ENCODE results near the gene GRAMD1C. TPM values are rescaled to one million over a fixed set of nuclear protein-coding genes. Genes with fewer than 3 reads are reported as not detected.

GRAMD1C gene
- total and polyA plus RNA-seq, 9 of the 15 experiments (the other 6 are each of a cell fraction or from before 2014, with no cell fraction given) = not detected

DNA sequence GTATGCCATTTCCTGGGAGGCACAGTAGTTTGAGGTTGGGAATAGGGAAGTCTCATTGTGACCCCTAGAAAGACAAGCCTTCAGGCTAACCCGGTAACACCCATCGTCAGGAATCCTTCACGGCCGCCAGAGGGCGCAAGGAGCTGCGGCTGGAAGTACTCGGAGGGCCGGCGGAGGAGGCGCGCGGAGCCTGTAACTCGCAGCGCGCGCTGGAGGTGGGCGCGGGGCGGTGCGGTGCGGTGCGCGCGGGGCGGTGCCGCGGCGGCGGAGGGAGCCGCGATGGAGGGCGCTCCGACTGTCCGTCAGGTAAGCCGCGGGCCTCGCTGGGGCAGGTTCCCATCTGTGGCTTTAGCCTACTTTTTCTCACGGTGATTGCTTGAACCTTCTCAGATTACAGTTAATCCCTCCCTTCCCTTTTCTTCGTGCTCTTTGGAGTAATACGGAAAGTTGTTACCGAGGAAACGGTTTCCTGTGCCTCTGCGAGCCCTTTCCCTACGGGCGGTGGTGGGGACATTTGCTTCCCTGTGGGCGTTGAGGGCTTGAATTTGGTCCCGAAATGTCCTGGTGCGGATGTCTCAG is at the start of gene GRAMD1C (continued):
- TF ChIP-seq, protein P1, sequence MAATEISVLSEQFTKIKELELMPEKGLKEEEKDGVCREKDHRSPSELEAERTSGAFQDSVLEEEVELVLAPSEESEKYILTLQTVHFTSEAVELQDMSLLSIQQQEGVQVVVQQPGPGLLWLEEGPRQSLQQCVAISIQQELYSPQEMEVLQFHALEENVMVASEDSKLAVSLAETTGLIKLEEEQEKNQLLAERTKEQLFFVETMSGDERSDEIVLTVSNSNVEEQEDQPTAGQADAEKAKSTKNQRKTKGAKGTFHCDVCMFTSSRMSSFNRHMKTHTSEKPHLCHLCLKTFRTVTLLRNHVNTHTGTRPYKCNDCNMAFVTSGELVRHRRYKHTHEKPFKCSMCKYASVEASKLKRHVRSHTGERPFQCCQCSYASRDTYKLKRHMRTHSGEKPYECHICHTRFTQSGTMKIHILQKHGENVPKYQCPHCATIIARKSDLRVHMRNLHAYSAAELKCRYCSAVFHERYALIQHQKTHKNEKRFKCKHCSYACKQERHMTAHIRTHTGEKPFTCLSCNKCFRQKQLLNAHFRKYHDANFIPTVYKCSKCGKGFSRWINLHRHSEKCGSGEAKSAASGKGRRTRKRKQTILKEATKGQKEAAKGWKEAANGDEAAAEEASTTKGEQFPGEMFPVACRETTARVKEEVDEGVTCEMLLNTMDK (IDR thresholded peaks at IDR 0.05; ENCODE audit: borderline replicate concordance, insufficient read depth, low read depth, low read length, poor library complexity, severe bottlenecking) = peak; percentile 42
- peak; percentile 60 for TF ChIP-seq ZFP36 (IDR thresholded peaks at IDR 0.05; ENCODE audit: low read depth, low read length, partially characterized antibody)
- TF ChIP-seq CTBP1 (IDR thresholded peaks at IDR 0.05; ENCODE audit: borderline replicate concordance) = peak; percentile 95
- peak; percentile 75; the same call in 1 of the 2 replicates for TF ChIP-seq RB1 (IDR thresholded peaks at IDR 0.05; ENCODE audit: low read depth)
- TF ChIP-seq, protein P2, sequence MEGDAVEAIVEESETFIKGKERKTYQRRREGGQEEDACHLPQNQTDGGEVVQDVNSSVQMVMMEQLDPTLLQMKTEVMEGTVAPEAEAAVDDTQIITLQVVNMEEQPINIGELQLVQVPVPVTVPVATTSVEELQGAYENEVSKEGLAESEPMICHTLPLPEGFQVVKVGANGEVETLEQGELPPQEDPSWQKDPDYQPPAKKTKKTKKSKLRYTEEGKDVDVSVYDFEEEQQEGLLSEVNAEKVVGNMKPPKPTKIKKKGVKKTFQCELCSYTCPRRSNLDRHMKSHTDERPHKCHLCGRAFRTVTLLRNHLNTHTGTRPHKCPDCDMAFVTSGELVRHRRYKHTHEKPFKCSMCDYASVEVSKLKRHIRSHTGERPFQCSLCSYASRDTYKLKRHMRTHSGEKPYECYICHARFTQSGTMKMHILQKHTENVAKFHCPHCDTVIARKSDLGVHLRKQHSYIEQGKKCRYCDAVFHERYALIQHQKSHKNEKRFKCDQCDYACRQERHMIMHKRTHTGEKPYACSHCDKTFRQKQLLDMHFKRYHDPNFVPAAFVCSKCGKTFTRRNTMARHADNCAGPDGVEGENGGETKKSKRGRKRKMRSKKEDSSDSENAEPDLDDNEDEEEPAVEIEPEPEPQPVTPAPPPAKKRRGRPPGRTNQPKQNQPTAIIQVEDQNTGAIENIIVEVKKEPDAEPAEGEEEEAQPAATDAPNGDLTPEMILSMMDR (IDR thresholded peaks at IDR 0.05 in 2 of 3, conservative IDR thresholded peaks at IDR 0.05 in 1 of 3; ENCODE audit: insufficient read depth in 2 of 3, low read depth in 1 of 3, low read length in 3 of 3) = peak; percentile 63 to 83 (median 75)
- TF ChIP-seq CREM (IDR thresholded peaks at IDR 0.05; ENCODE audit: low read depth) = peak; percentile 41; the same call in 1 of the 2 replicates
- peak; percentile 19 to 61; a peak in 2 of 4 replicates for TF ChIP-seq RAD21 (CRISPR knock-in tag; conservative IDR thresholded peaks at IDR 0.05 in 1 of 2, IDR thresholded peaks at IDR 0.05 in 1 of 2)
- TF ChIP-seq, protein P3, sequence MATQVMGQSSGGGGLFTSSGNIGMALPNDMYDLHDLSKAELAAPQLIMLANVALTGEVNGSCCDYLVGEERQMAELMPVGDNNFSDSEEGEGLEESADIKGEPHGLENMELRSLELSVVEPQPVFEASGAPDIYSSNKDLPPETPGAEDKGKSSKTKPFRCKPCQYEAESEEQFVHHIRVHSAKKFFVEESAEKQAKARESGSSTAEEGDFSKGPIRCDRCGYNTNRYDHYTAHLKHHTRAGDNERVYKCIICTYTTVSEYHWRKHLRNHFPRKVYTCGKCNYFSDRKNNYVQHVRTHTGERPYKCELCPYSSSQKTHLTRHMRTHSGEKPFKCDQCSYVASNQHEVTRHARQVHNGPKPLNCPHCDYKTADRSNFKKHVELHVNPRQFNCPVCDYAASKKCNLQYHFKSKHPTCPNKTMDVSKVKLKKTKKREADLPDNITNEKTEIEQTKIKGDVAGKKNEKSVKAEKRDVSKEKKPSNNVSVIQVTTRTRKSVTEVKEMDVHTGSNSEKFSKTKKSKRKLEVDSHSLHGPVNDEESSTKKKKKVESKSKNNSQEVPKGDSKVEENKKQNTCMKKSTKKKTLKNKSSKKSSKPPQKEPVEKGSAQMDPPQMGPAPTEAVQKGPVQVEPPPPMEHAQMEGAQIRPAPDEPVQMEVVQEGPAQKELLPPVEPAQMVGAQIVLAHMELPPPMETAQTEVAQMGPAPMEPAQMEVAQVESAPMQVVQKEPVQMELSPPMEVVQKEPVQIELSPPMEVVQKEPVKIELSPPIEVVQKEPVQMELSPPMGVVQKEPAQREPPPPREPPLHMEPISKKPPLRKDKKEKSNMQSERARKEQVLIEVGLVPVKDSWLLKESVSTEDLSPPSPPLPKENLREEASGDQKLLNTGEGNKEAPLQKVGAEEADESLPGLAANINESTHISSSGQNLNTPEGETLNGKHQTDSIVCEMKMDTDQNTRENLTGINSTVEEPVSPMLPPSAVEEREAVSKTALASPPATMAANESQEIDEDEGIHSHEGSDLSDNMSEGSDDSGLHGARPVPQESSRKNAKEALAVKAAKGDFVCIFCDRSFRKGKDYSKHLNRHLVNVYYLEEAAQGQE (IDR thresholded peaks at IDR 0.05; ENCODE audit: borderline replicate concordance) = peak; percentile 48; the same call in 1 of the 2 replicates
- TF ChIP-seq, protein P3 (CRISPR knock-in tag; IDR thresholded peaks at IDR 0.05; ENCODE audit: low read depth) = no peak
- peak in 1 of 2 experiments; percentile 35; a peak in 2 of 4 replicates for TF ChIP-seq NRF1 (conservative IDR thresholded peaks at IDR 0.05 in 1 of 2, IDR thresholded peaks at IDR 0.05 in 1 of 2)
- 0 out of 2 replicates have a peak, but pooled peaks have one; percentile 25 for TF ChIP-seq SOX6 (IDR thresholded peaks at IDR 0.05)
- TF ChIP-seq CXXC5 (CRISPR knock-in tag; IDR thresholded peaks at IDR 0.05) = peak; percentile 41
- TF ChIP-seq CBFA2T2 (conservative IDR thresholded peaks at IDR 0.05) = no peak
